ENCODE data around the gene FOXO1.

FOXO1 gene

GRCh38 chr13:40605573-40605972 is 60.9 kb downstream of the FOXO1 start:
- DNase-seq (ENCODE audit: low spot score), result no peak

DNA sequence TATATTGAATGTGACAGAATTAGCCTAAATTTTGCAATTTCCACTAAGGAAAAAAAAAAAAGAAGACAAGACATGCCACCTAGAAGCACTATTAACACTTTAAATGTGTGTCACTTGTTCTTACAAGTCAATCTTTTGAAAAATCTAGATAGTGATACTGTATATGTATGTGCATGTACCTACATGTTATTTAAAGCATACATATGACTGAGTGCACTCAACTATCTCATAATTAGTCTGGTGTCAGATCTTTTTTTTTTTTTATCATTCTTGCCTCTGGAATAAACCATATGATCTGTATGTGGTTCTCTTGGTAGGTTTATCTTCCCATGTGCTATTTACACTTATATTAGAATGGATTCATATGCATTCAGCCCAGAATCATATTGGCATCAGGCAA is 62.3 kb downstream of the FOXO1 start:
- DNase-seq (ENCODE audit: low spot score), result no peak

DNA sequence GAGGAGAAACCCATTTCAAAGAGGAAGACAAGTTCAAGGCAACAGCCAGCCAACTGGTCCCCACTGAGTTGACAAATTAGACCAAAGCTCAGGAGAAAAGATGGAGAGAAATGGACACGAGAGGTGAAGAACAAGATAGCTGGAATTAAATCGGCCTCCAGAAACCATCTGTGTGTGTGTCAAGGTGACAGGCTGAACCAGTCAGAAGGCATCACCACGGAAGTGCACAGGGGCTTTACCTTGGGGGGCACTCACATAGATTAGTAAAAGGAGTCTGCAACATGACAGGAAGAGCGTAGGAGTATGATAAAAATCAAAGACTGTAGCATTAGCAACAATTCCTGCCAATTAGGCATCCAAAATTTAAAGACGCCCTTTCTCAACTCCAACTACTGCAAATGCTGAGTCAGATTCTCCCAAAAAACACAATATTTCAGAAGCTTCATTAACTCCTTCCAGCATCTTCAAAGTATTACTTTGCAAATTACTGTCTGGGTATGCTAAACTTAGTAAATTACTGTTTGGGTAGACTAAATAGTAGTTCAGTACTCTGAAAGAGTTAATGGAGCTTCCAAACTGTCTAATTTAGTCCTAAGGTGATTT is 66.2 kb downstream of the FOXO1 start:
- DNase-seq (ENCODE audit: low spot score), result no peak

GRCh38 chr13:40599747-40600146 is 66.7 kb downstream of the FOXO1 start:
- DNase-seq (ENCODE audit: low spot score), result no peak

GRCh38 chr13:40599124-40599523 is 67.3 kb downstream of the FOXO1 start:
- no peak for DNase-seq (ENCODE audit: low spot score)

DNA sequence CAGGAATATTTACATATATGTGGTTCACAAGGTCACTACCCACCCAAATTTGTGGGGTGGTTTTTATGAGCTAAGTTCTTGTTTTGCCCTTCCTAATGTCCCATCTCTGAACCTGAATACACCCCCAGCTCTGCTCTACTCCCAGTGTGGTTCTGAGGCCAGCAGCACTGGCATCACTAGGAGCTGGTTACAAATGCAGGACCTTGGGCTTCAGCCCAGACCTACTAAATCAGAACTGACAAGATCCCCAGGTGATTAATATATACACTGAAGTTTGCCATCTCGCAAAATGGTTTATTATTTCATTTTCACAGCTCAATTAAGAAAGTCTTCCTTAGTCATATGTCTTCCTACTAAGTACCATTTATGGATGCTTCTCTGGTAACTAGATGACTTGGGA is 67.9 kb downstream of the FOXO1 start:
- no peak for DNase-seq (ENCODE audit: low spot score)

GRCh38 chr13:40597735-40598365 is 68.6 kb downstream of the FOXO1 start:
- DNase-seq (ENCODE audit: low spot score), result no peak

GRCh38 chr13:40596484-40596883 is 70.0 kb downstream of the FOXO1 start:
- DNase-seq (ENCODE audit: low spot score), result no peak

DNA sequence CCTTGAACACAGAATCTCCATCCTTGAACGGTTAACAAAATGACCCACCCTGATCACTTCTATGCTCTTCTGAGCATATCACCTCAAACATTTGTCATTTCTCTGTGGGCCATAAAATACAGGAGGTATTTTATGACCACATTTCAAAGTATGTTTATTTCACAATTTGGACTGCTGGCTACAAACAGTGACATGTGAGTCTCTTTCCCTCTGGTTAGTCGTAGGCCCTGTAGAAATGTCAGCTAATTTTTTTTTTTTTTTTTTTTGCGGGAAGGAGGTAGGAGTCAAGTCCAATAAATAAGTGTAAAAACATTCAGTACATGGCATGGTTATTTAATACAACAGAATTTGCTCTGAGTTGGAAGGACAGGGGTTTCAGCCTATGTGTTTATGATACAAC is 70.7 kb downstream of the FOXO1 start:
- DNase-seq (ENCODE audit: low spot score), result no peak

DNA sequence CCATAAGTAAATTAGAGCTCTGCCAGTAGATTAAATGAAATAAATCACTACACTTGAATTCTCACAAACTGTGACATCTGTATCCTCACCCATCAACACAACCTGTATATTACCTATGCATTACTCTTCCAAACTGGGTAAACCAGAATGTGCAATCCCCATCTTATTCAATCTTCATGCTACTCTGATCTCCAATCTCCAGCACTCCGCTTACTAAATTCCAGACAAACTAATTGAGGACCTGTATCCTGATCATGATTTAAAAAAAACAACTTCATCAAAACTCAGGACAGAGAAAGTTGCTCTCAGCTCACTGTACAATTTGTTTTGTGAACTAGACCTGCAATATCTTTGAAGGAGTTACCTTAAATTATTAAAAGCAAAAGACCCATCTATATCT is 74.4 kb downstream of the FOXO1 start:
- no peak for DNase-seq (ENCODE audit: low spot score)

DNA sequence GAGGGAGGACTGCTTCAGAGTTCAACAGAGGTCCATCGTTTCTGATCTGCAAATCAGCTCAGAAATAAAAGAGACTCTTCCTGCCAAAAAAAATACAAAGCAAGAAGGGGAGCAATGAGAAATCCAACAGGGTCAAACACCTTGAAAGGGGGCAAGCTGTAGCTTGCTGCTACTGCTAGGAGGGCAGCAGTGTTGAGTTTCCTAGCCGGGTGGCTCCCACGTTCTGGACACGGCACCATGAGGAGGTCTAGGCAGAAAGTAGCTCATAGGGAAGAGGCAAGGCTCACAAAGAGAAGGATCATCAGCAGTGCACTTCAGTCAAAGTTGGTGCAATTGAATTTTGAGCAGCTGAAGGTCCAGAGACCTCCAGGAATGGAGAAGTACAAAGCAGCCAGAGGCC is 75.3 kb downstream of the FOXO1 start:
- DNase-seq (ENCODE audit: low spot score), result no peak

DNA sequence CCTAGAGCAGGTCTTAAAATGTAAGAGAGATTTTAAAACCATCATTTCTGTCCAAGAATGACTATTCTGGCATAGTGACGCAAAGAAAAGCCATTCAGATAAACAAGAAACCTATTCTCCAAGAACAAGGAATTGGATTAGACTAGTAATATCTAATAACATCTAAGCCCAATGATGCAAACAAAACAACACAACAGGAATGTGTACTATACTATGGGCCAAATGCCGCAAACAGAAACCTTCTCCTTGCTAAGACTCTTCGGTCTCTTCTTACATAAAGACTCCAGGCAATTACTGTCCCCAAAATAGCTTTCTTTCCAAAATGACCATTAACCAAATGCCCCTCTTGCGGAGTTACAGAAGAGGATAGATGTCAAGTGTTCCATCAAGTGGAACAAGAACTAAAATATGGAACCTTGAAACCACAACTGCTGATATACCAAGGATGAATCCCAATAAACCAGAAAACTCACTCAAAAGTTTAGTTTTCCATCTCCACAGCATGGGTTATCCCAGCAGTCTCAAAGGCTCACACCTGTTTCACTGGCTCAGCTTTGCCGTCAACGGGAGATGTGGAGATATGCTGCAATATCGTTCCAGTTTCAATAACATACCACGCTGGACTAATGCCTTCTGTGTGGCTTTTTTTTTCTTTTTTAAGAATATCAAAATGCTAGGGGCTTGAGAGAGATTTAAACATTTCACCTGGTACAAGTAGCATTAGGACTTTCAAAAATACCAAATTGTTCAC is 76.2 kb downstream of the FOXO1 start:
- DNase-seq (ENCODE audit: low spot score), result no peak

DNA sequence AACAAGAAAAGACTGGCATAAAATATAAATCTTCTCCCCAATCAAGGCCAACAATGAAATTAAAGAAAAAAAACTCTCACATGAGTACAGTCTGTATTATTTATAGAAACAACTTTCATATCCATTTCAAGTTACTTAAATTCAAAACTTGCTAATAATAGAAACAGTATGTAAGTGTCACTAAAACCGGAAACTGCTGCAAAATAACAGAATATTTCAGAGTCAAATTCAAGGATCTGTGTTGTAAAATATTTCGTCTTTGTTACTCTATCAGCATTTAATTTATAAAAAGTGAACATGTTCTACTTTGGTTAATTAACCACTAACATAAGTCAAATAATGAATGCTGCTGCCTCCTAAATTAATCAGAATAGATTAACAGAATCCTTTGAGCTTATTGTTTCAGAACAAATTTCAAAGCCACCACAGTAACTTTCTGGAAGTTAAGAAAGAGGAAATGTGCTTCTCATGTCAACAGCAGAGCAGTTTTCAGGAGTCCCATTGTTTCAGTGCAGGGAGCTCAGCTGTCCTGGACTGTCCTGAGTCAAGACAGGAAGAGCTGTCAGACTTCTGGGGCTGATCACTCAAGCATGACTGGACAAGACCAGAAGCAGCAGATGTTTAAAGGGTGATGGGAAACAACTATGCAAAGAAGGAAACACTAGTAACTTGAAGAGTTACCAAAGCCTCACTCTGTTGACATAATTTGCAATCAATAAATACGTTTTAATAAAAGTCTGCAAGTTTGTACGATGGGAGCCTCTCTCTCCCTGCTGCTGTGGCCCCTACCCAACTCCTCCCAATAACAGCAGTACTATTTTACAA is 76.9 kb downstream of the FOXO1 start:
- DNase-seq (ENCODE audit: low spot score), result peak; percentile 98

GRCh38 chr13:40588101-40588500 is 78.3 kb downstream of the FOXO1 start:
- DNase-seq (ENCODE audit: low spot score), result no peak

DNA sequence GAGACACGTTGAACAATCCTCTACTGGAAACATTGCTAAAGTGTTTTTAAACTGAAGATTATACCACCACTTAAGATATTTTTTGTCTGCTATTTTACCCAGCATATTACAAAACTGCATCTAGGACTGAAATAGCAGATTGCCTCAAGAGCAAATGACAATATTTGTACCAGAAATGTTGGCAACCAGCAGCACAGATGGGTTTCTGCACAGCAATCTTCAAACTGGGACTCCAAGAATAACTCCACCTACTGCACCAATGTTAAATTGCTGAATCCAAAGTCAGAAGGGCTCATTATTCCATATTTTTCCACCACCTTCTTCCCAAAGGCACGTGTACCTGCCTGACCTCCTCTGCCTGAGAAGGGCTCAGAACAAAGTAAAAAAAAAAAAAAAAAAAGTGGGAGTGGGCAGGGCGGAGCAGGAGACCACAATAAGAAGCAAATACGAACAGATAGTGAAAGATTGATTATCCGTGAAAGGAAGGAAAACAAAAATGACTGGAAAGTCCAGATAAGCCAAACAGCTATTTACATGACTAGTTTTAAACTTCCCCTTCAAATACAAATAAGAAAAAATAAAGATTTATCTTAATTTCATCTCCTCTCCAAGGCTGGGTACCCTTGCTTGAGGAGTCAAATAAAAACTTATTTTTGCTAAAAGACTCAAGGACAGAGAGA is 79.4 kb downstream of the FOXO1 start:
- DNase-seq (ENCODE audit: low spot score), result no peak

- DNase-seq (ENCODE audit: low spot score), result peak; percentile 80
Observed at GRCh38 chr13:40585911-40586471, 80.5 kb downstream of the FOXO1 start.

GRCh38 chr13:40583738-40584137 is 82.7 kb downstream of the FOXO1 start:
- no peak for DNase-seq (ENCODE audit: low spot score)

DNA sequence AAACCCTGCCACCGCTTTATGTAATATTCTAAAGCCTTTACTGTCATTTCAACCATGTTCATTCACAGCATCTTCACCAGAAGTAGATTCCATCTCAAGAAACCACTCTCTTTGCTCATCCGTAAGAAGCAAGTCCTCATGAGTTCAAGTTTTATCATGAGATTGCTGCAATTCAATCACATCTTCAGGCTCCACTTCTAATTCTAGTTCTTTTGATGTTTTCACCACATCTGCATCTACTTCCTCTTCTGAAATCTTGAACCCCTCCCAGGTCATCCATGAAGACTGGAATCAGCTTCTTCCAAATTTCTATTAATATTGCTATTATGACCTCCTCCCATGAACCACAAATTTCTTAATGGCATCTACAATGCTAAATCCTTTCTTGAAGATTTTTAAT is 83.9 kb downstream of the FOXO1 start:
- no peak for DNase-seq (ENCODE audit: low spot score)

GRCh38 chr13:40581277-40581579 is 85.2 kb downstream of the FOXO1 start:
- no peak for DNase-seq (ENCODE audit: low spot score)

DNA sequence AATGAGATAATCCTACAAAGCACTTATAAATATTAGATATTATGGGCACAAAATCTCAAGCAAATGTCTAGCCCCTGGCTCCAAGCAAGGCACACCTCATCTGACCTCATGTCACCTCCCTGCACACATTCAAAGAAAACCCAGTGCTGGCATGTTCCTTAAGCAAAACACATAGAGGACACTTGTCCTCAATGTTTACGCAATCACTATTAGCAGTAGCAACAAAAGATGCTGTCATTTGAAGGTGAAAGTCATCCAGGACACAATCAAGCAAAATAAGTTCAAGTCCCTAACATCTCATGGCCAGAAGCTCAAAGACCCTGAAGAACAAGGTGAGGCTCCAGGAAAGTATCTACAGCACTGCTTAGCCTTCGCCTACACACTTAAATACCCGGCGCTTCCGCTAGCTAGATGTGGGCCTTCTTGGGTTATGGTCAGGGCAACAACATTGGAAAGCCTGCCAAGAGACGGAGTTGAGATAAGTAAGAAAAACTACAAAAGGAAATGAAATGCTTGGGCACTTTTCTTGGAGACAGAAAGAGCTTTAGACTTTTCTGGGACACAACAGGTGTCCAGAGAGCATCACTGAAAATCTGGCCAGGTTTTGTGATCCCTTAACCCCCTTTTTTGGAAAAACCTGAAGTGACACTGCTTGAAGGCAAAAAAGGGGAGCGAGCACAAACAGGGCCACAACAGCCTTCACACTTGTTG is 85.7 kb downstream of the FOXO1 start:
- DNase-seq (ENCODE audit: low spot score), result no peak

- no peak for DNase-seq (ENCODE audit: low spot score)
Observed at GRCh38 chr13:40579535-40579934, 86.9 kb downstream of the FOXO1 start.
